Measurements from ENCODE around the gene DYNC2H1.

- no peak for TF ChIP-seq CTCF (IDR thresholded peaks at IDR 0.05)
- no peak for TF ChIP-seq POLR2A (IDR thresholded peaks at IDR 0.05)
Measured at GRCh38 chr11:103294516-103294915, 185.3 kb downstream of the DYNC2H1 start.

Measured in adrenal gland (tissue), 5 donors.